H9 (cell line): Measurements from ENCODE around the gene LAMB1. TPM values are rescaled to one million over a fixed set of nuclear protein-coding genes. Genes with fewer than 3 reads are reported as not detected.

ENCODE experiments used
- DNase-seq: peaks from one replicate; pipeline ENCODE4 v3.0.0-alpha.2; 2017
- H2AFZ ChIP-seq: one replicate; pipeline ENCODE4 v1.6.1; 2013; ENCODE audit warnings: mild to moderate bottlenecking, low read length, control low read depth, moderate library complexity
- H2AK5ac ChIP-seq: 2 replicates; pipeline ENCODE4 v1.6.1; 2013; ENCODE audit warnings: low read length, control low read depth, mixed read lengths; ENCODE audit not compliant: insufficient read length
- H2BK120ac ChIP-seq: one replicate; pipeline ENCODE4 v1.6.1; 2013; ENCODE audit warnings: low read depth, mild to moderate bottlenecking, low read length, control low read depth, inconsistent platforms; ENCODE audit not compliant: poor library complexity, severe bottlenecking
- H2BK12ac ChIP-seq: 2 replicates; pipeline ENCODE4 v1.6.1; 2013; ENCODE audit warnings: low read length, control low read depth, mixed read lengths, low read depth; ENCODE audit not compliant: insufficient read length
- H2BK15ac ChIP-seq: 2 replicates; pipeline ENCODE4 v1.6.1; 2013; ENCODE audit warnings: low read depth, low read length, control low read depth
- H2BK20ac ChIP-seq: one replicate; pipeline ENCODE4 v1.6.1; 2013; ENCODE audit warnings: low read depth, mild to moderate bottlenecking, low read length, control low read depth, inconsistent platforms; ENCODE audit not compliant: poor library complexity, severe bottlenecking
- H2BK5ac ChIP-seq: 2 replicates; pipeline ENCODE4 v1.6.1; 2013; ENCODE audit warnings: low read length, control low read depth, mixed read lengths; ENCODE audit not compliant: insufficient read length
- H3K14ac ChIP-seq: 2 replicates; pipeline ENCODE4 v1.6.1; 2013; ENCODE audit warnings: low read length, control low read depth; ENCODE audit not compliant: insufficient read depth
- H3K18ac ChIP-seq: 2 replicates; pipeline ENCODE4 v1.6.1; 2013; ENCODE audit warnings: low read depth, mild to moderate bottlenecking, mixed read lengths, low read length, control low read depth; ENCODE audit not compliant: insufficient read length
- H3K23ac ChIP-seq: 2 replicates; pipeline ENCODE4 v1.6.1; 2013; ENCODE audit warnings: low read length, control low read depth, mixed read lengths, low read depth; ENCODE audit not compliant: insufficient read length
- H3K23me2 ChIP-seq: 2 replicates; pipeline ENCODE4 v1.6.1; 2013; ENCODE audit warnings: low read depth, mild to moderate bottlenecking, mixed read lengths, low read length, control low read depth; ENCODE audit not compliant: insufficient read length, poor library complexity, severe bottlenecking
- H3K27ac ChIP-seq: 2 replicates; pipeline ENCODE4 v1.5.1; 2013; ENCODE audit warnings: low read length, control low read depth, mixed read lengths, low read depth; ENCODE audit not compliant: insufficient read length
- H3K27me3 ChIP-seq: 2 replicates; pipeline ENCODE4 v1.6.1; 2013; ENCODE audit warnings: low read length, control low read depth, inconsistent platforms; ENCODE audit not compliant: insufficient read depth
- H3K4ac ChIP-seq: 2 replicates; pipeline ENCODE4 v1.6.1; 2013; ENCODE audit warnings: low read depth, mild to moderate bottlenecking, control low read depth, inconsistent platforms, low read length, moderate library complexity
- H3K4me1 ChIP-seq: 2 replicates; pipeline ENCODE4 v1.6.1; 2013; ENCODE audit warnings: low read length, control low read depth, inconsistent platforms; ENCODE audit not compliant: insufficient read depth
- H3K4me2 ChIP-seq: 2 replicates; pipeline ENCODE4 v1.6.1; 2013; ENCODE audit warnings: low read length, control low read depth, mixed read lengths; ENCODE audit not compliant: insufficient read length, insufficient read depth
- H3K56ac ChIP-seq: 2 replicates; pipeline ENCODE4 v1.6.1; 2013; ENCODE audit warnings: low read depth, mild to moderate bottlenecking, mixed read lengths, low read length, control low read depth; ENCODE audit not compliant: insufficient read length
- H3K79me1 ChIP-seq: 2 replicates; pipeline ENCODE4 v1.6.1; 2013; ENCODE audit warnings: low read depth, mild to moderate bottlenecking, moderate library complexity, low read length, control low read depth, inconsistent platforms; ENCODE audit not compliant: insufficient read depth, poor library complexity, severe bottlenecking
- H3K79me2 ChIP-seq: 2 replicates; pipeline ENCODE4 v1.6.1; 2013; ENCODE audit warnings: low read length, control low read depth, inconsistent platforms; ENCODE audit not compliant: insufficient read depth
- H3K9ac ChIP-seq: 2 replicates; pipeline ENCODE4 v1.6.1; 2013; ENCODE audit warnings: low read length, control low read depth, mixed read lengths; ENCODE audit not compliant: insufficient read length; ENCODE audit errors: extremely low read depth
- H3K9me3 ChIP-seq: one replicate; pipeline ENCODE4 v1.6.1; 2013; ENCODE audit warnings: low read depth, low read length, inconsistent platforms; ENCODE audit not compliant: control insufficient read depth
- H3T11ph ChIP-seq: one replicate; pipeline ENCODE4 v1.6.1; 2013; ENCODE audit warnings: mild to moderate bottlenecking, low read length, control low read depth, inconsistent platforms
- H4K20me1 ChIP-seq: one replicate; pipeline ENCODE4 v1.6.1; 2013; ENCODE audit not compliant: control insufficient read depth, insufficient read length, insufficient read depth
- H4K5ac ChIP-seq: 2 replicates; pipeline ENCODE4 v1.6.1; 2013; ENCODE audit warnings: low read depth, mild to moderate bottlenecking, mixed read lengths, low read length, control low read depth; ENCODE audit not compliant: insufficient read length
- H4K8ac ChIP-seq: replicated peaks from 2 replicates; pipeline ENCODE4 v1.6.1; 2013; ENCODE audit warnings: low read length, control low read depth, mixed read lengths, low read depth; ENCODE audit not compliant: insufficient read length
- H4K91ac ChIP-seq: 2 replicates; pipeline ENCODE4 v1.6.1; 2013; ENCODE audit warnings: low read depth, mild to moderate bottlenecking, moderate library complexity, mixed read lengths, low read length, control low read depth; ENCODE audit not compliant: insufficient read length
- H3K27ac Mint-ChIP-seq, 3 experiments: 2 replicates in 2 of 3; 3 replicates in 1 of 3; pipeline ENCODE4 v1.8.0; 2020 to 2021; ENCODE audit warnings: mixed read lengths in 3 of 3, mild to moderate bottlenecking in 1 of 3, moderate library complexity in 1 of 3
- H3K27me3 Mint-ChIP-seq: 2 replicates; pipeline ENCODE4 v1.8.0; 2021; ENCODE audit warnings: low read depth, mild to moderate bottlenecking, moderate library complexity, mixed read lengths
- H3K36me3 Mint-ChIP-seq, 3 experiments: 2 replicates in 2 of 3; 3 replicates in 1 of 3; pipeline ENCODE4 v1.8.0; 2020 to 2021; ENCODE audit warnings: low read depth in 3 of 3, mixed read lengths in 3 of 3; ENCODE audit not compliant: insufficient read depth in 1 of 3
- H3K4me1 Mint-ChIP-seq, 2 experiments: 2 replicates each; pipeline ENCODE4 v1.8.0; 2020; ENCODE audit warnings: mixed read lengths in 2 of 2
- H3K4me3 Mint-ChIP-seq, 2 experiments: 2 replicates in 1 of 2; 3 replicates in 1 of 2; pipeline ENCODE4 v1.8.0; 2020 to 2021; ENCODE audit warnings: mild to moderate bottlenecking in 2 of 2, mixed read lengths in 2 of 2, moderate library complexity in 1 of 2
- H3K9me3 Mint-ChIP-seq, 2 experiments: 2 replicates in 1 of 2; 3 replicates in 1 of 2; pipeline ENCODE4 v1.8.0; 2020; ENCODE audit warnings: mild to moderate bottlenecking in 2 of 2, mixed read lengths in 2 of 2, moderate library complexity in 1 of 2
- CTCF ChIP-seq: fragments of 200-600 bp; sonication (generic); conservative IDR thresholded peaks from 3 replicates; pipeline ENCODE4 v1.8.0; 2021; ENCODE audit warnings: antibody characterized with exemption, mild to moderate bottlenecking
- WGBS: extraction: QIAGEN DNeasy Blood & Tissue Kit; methylation state at CpG from one replicate; pipeline ENCODE4 v1.1.7; 2013; ENCODE audit warnings: missing lambda C conversion rate, low lambda C conversion rate, mixed read lengths; ENCODE audit not compliant: insufficient read length; ENCODE audit errors: extremely low coverage; 5-methylcytosine and 5-hydroxymethylcytosine counted together
- total RNA-seq: library from RNA; stranded (reverse); gene quantifications from 2 replicates; pipeline ENCODE4 v1.2.1, GENCODE V29; 2021

The LAMB1 gene
- total RNA-seq, 1 experiment from 2014 or later, result 75.8 TPM

GRCh38 chr7:107975394-107976013 lies 27.5 kb downstream of the LAMB1 start:
- H4K5ac ChIP-seq, result no peak overlapping the region
- H3K23ac ChIP-seq, result no peak overlapping the region
- Mint-ChIP-seq H3K27me3 (no peaks in the 10 kb centered on the region), H3K27ac (peak overlapping the region in 2 of 3 experiments; percentile 64 to 74; a peak in 5 of 7 replicates), H3K4me3 (no peak overlapping the region; a peak in 1 of 5 replicates), H3K4me1 (peaks cover 29 to 33% of the 10 kb centered on the region in 2 experiments), H3K36me3 (peaks cover 21 to 76% (median 56%) of the 10 kb centered on the region in 3 experiments; a peak in 6 of 7 replicates), H3K9me3 (no peaks in the 10 kb centered on the region)
- DNase-seq, result no peak
- H3K4me2 ChIP-seq, result no peak overlapping the region
- no peaks in the 10 kb centered on the region for H3K23me2 ChIP-seq
- H4K20me1 ChIP-seq, result no peaks in the 10 kb centered on the region
- WGBS, result no CpG with 5 or more reads among the region's 13 CpGs
- H2BK20ac ChIP-seq, result no peak overlapping the region
- H2BK5ac ChIP-seq, result no peak overlapping the region
- H3K9me3 ChIP-seq, result no peaks in the 10 kb centered on the region
- H2AFZ ChIP-seq, result no peak overlapping the region
- no peak overlapping the region for H3K14ac ChIP-seq
- H4K91ac ChIP-seq, result no peak overlapping the region
- H3K79me1 ChIP-seq, result no peaks in the 10 kb centered on the region
- H2BK120ac ChIP-seq, result no peak overlapping the region
- H2BK15ac ChIP-seq, result no peak overlapping the region
- no peaks in the 10 kb centered on the region for H3K27me3 ChIP-seq
- no peak overlapping the region for H2AK5ac ChIP-seq
- H3K18ac ChIP-seq, result no peak overlapping the region
- H3K4me1 ChIP-seq, result peaks cover 9% of the 10 kb centered on the region; the same call in 1 of the 2 replicates
- no peak overlapping the region for H2BK12ac ChIP-seq
- H3K9ac ChIP-seq, result no peak overlapping the region
- H3T11ph ChIP-seq, result no peak overlapping the region
- H4K8ac ChIP-seq, result no peak overlapping the region
- no peak overlapping the region for H3K4ac ChIP-seq
- no peaks in the 10 kb centered on the region for H3K79me2 ChIP-seq
- no peak for TF ChIP-seq CTCF
- H3K56ac ChIP-seq, result no peak overlapping the region
- no peak overlapping the region for H3K27ac ChIP-seq
